HK-2 (cell line): ENCODE measurements around the gene KRTAP4-12.
"Not testable (repeated sequence)": the region's sequence is repeated elsewhere in the genome, so short reads cannot be mapped to it uniquely, and the experiment has no call there.

Experiments used
- DNase-seq: peaks from one replicate; pipeline ENCODE4 v3.0.0-alpha.2; 2018; ENCODE audit not compliant: unreplicated experiment

KRTAP4-12 gene

GRCh38 chr17:41126412-41126811 is 2.4 kb upstream of the KRTAP4-12 start:
- DNase-seq, result no peak

GRCh38 chr17:41125064-41125463 is 1.1 kb upstream of the KRTAP4-12 start:
- DNase-seq, result no peak

DNA sequence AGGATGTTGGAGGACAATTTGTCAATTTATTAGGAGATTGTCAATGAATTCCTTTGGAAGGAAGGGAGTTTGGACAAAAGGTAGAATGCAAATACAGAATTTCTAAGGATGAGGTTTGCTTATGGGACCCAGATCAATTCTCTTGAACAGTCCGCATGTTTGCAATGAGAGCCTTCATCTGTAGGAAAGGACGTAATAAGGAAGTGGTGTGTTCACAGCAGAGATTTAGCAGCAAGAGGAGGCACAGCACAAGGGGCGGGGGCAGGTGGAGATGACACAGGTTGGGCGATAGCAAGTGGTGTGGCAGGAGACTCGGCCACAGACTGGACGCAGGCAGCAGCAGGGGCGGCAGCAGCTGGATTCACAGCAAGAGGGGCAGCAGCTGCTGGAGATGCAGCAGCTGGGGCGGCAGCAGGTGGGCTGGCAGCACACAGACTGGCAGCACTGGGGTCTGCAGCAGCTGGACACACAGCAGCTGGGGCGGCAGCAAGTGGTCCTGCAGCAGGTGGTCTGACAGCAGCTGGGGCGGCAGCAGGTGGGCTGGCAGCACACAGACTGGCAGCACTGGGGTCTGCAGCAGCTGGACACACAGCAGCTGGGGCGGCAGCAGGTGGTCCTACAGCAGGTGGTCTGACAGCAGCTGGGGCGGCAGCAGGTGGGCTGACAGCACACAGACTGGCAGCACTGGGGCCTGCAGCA is 541 bp downstream of the KRTAP4-12 start:
- DNase-seq, result not testable (repeated sequence)

- DNase-seq, result no peak
Measured at GRCh38 chr17:41121742-41122141, 2.2 kb downstream of the KRTAP4-12 start.

DNA sequence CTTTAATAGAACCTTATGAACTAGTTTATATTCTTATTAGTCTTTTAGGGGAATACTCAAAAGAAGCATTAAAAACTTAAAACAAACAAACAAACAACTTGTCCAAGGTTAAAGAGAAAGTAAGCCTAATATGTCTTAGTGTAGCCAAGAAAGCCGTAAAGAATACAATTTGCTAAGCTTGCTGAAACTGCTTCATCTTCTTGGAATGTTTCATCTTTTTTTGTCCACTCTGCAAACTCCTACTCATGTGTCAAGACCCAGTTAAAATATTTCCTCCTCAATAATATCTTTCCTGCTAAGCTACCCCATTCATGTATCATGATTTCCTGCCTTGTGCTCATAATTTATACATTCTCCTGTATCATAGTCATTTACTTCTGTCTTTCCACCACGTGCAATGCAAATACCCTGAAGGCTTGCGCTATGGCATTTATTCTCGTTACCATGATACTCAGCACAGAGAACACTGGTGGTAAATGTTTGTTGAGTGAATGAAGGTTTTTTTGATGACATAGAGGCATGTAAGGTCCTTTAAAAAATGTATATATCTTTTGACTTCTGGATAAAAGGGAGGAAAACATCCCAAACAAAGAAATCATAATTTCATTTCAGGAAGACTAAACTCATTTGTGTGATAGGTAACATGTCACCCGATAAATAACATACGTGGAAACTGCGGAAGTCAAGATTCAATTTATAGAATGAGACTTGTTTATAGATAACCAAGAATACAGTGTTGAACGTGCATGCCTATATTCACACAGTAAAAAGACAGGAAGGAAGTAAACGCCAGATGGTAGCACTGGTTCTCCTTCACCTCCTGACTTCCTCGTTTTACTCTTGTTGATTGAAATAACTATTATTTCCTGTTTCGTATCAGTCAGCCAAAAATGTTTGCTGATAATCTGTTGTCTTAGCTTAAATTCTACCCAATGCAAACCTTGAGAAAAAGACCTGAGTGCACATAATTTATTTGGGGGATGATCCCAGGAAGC is 4.0 kb downstream of the KRTAP4-12 start:
- not testable (repeated sequence) for DNase-seq

- DNase-seq, result no peak
Measured at GRCh38 chr17:41118721-41119120, 5.3 kb downstream of the KRTAP4-12 start.

- DNase-seq, result not testable (repeated sequence)
Measured at GRCh38 chr17:41117846-41118386, 6.1 kb downstream of the KRTAP4-12 start, which contains the start of gene KRTAP4-11. Gene KRTAP4-11, minus strand, starts transcription at chr17:41118373. Its CDS starts 58 bp downstream, at chr17:41118315.

DNA sequence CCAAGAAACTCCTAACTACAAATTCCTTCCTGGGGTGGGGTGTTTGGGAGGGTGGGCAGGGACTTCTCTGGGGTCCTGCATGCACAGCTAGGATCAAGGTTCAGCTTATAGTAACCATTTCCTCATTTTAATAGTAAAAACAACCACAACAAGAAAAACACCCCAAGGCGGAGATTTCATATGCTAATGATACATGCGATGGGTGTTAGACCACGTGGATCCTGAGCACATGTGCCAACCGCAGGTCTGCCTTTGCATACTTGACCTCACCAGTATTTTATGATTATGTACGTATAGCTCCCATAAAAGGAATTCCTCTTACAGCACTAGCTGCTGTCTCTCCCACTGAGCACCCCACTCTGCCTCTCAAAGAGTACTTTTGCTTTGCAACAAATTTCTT is 7.7 kb downstream of the KRTAP4-12 start:
- no peak for DNase-seq

DNA sequence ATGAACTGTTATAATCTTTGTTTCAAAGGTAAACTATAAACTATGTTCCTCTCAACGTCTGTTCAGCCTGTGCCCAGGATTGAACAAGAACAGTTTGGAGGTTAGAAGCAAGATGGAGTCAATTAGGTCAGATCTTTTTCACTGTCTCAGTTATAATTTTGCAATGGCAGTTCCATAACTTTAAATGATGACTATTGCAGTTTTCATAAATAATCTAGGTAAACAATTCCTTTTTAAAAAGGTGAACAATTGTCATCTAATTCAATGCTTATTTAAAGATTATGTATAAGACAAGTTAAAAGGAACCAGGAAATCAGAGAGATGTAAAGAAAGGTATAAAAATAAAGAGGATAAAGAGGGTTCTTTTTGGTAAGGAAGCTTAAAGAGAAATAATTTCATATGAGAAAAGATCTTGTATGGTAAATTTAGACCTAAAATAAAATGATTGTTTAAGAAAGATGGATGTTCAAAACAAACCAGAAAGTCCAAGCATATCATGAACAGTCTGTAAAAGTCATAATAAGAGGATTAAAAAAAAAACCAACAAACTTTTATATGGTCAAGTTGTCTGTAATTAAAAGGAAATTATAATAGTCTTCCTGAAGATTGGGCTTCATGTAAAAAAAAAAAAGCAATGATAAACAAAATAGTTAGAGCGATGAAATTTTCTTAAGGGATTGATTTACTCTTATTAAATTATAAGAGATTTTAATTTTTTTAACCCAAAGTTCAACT is 12.7 kb downstream of the KRTAP4-12 start:
- no peak for DNase-seq

GRCh38 chr17:41108728-41109386 is 15.1 kb downstream of the KRTAP4-12 start:
- not testable (repeated sequence) for DNase-seq

DNA sequence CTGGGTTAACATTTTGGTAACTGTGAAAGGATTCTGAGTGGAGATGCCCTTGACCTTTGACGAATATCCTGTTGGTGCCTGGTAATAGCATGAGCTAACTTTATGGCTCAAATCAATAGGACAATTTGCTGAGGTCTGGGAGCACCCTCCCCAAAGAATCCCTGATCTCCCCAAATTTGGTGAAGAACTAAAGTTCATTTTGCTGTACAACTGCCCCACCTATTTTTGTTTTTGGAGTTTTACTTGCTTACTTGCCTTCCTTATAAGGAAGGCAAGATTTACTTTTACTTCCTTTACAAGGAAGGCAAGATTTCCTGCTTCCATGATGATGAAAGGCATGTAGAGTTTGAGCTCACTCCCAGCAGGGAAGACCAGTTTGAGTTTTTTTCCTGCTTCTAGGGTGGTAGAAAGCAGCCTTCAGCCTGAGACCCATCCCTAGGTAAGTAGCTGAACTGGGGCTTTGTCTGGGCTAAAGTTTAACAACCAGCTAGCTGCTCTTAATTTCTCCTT is 16.0 kb downstream of the KRTAP4-12 start:
- DNase-seq, result no peak

- DNase-seq, result not testable (repeated sequence)
Measured at GRCh38 chr17:41105347-41105746, 18.6 kb downstream of the KRTAP4-12 start, which contains the start of gene KRTAP4-9. Gene KRTAP4-9, plus strand, starts transcription at chr17:41105389. Its CDS starts 0 bp downstream, at chr17:41105389.

DNA sequence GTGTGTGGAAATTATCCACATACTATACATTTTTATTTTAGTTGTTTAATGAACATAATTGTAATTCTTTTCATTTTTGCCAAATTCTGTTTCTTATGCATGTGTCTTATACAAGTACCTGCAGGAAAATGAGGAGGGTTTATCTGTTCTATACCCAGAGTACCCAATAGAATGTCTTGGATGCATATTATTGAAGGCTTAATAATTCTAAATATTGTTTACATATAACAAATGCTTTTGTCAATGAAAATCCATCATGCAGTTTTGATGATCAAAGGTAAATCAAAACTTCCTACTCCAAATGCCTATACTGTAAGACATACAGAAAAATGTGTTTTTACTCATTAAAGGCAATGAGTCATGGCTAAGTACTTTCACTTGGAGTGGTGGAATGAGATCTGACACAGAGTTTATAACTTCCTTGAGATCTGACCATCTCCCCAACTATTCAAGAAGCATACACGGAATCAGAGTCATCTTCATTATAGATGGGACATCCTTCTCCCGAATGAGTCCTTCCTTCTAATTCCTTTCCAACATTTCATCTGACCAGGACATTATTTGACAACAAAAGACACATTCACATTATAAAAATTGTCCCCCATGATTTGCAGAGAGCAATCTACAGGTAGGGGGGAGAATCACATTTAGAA is 19.5 kb downstream of the KRTAP4-12 start:
- DNase-seq, result not testable (repeated sequence)

GRCh38 chr17:41103896-41104295 is 20.1 kb downstream of the KRTAP4-12 start:
- no peak for DNase-seq

GRCh38 chr17:41101586-41102259 is 22.3 kb downstream of the KRTAP4-12 start, which contains the start of gene KRTAP4-16:
Gene KRTAP4-16, minus strand, starts transcription at chr17:41102209. Its CDS starts 0 bp downstream, at chr17:41102209.
- no peak for DNase-seq

DNA sequence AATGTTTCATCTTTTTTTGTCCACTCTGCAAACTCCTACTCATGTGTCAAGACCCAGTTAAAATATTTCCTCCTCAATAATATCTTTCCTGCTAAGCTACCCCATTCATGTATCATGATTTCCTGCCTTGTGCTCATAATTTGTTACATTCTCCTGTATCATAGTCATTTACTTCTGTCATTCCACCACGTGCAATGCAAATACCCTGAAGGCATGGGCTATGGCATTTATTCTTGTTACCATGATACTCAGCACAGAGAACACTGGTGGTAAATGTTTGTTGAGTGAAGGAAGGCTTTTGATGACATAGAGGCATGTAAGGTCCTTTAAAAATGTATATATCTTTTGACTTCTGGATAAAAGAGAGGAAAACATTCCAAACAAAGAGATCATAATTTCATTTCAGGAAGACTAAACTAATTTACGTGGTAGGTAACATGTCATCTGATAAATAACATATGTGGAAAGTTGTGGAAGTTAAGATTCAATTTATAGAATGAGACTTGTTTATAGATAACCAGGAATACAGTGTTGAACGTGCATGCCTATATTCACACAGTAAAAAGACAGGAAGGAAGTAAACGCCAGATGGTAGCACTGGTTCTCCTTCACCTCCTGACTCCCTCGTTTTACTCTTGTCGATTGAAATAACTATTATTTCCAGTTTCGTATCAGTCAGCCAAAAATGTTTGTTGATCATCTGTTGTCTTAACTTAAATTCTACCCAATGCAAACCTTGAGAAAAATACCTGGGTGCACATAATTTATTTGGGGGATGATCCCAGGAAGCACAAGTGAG is 24.1 kb downstream of the KRTAP4-12 start:
- DNase-seq, result not testable (repeated sequence)

DNA sequence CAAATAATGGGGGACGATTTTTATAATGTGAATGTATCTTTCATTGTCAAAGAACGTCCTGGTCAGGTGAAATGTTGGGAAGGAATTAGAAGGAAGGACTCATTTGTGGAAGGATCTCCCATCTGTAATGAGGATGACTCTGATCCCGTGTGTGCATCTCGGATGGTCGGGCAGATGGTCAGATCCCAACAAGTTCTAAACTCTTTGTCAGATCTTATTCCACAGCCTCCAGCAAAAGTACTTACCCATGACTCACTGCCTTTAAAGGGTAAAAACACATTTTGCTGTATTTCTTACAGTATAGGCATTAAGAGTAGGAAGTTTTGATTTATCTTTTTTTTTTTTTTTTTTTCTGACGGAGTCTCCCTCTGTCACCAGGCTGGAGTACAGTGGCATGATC is 25.5 kb downstream of the KRTAP4-12 start:
- no peak for DNase-seq

DNA sequence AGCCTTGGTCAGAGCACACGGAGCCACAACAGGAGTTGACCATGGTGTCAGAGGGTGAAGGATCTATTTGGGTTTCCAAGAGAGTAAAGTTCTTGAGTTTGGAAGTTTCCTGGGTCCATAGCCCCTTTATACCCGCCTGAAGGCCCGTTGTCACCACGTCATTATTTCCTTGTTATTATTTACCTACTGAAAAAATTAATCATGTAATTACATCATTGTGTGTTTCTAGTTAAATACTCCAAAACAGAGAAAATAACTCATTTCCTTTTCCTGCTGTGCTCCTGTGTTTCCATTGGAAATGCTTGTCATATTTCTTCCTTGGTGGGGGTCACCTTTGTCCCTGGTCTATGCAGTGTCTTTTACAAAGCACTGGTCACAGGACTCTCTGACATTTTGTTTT is 25.9 kb downstream of the KRTAP4-12 start, which contains the start of gene KRTAP4-8:
KRTAP4-8 (minus strand) TSS at position 101 of the 400 bp plus-strand sequence; CDS start at position 43, 58 bp downstream.
- DNase-seq, result no peak
